Measurements from ENCODE around the gene PDE1C.

PDE1C gene

DNA sequence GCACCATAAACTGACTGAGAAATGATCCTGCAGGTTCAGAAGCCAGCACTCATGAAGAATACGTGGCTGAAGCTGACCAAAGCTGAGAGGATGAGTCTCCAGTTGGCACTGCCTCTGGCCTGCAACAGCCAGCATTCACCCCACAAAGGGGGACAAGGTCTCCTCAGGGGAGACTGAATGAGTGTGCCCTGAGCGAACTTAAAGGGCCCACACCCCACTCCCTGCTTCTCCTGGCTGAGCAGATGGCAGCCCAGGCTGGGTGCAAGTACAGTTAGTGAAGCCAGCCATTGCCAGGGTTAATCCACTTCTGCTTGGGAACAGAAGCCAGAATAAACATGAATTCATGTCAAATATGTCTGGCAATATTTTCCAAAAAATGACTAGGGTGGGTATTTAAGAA lies 285.1 kb downstream of the PDE1C start:
- TF ChIP-seq, protein P1, sequence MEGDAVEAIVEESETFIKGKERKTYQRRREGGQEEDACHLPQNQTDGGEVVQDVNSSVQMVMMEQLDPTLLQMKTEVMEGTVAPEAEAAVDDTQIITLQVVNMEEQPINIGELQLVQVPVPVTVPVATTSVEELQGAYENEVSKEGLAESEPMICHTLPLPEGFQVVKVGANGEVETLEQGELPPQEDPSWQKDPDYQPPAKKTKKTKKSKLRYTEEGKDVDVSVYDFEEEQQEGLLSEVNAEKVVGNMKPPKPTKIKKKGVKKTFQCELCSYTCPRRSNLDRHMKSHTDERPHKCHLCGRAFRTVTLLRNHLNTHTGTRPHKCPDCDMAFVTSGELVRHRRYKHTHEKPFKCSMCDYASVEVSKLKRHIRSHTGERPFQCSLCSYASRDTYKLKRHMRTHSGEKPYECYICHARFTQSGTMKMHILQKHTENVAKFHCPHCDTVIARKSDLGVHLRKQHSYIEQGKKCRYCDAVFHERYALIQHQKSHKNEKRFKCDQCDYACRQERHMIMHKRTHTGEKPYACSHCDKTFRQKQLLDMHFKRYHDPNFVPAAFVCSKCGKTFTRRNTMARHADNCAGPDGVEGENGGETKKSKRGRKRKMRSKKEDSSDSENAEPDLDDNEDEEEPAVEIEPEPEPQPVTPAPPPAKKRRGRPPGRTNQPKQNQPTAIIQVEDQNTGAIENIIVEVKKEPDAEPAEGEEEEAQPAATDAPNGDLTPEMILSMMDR (IDR thresholded peaks at IDR 0.05; ENCODE audit: low read depth, low read length), result no peak
- no peak overlapping the region for H3K4me3 ChIP-seq (ENCODE audit: low read depth, low read length)

GRCh38 chr7:31783221-31783620 lies 287.0 kb downstream of the PDE1C start:
- TF ChIP-seq, protein P1 (IDR thresholded peaks at IDR 0.05; ENCODE audit: low read depth, low read length), result no peak
- no peak overlapping the region for H3K4me3 ChIP-seq (ENCODE audit: low read depth, low read length)

DNA sequence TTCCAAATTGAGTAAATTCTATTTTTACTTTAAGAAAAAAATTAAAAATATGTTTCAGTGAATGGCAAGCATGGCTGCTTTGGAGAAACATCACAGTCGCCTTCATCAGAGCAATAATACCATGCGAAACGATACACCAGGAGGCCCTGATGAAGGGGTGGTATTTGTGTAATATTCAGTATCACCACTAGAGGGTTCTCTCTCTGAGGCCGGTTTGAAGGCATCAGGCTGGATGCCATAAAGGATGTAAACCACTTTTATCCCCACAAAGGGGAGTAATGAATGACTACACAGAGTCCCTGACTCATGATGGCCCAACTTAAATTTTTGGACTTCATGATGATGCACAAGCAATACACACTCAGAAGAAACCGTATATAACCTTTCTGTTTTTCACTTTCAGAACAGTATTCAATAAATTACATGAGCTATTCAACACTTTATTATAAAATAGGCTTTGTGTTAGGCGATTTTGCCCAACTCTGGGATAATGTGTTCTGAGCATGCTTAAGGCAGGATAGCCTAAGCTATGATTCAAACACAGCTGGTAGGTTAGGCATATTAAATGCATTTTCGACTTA lies 287.7 kb downstream of the PDE1C start:
- H3K4me3 ChIP-seq (ENCODE audit: low read depth, low read length), result no peak overlapping the region
- TF ChIP-seq, protein P1 (IDR thresholded peaks at IDR 0.05; ENCODE audit: low read depth, low read length), result peak; percentile 43

DNA sequence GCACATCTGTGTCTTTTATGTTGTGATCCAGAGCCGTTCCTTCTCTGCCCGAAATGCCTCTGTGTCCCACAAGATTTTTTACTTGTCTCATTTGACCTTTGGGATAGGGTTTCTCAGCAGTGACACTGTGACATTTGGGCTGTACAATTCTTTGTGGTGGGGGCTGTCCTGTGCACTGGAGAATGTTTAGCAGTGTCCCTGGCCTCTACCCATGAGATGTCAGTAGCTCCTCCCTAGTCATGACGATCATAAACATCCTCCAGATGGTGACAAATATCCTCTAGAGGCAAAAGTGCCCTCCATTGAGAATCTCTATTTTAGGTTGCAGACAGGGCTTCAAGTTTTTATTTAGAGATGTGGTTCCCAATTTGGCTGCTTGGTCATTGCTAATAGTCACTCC lies 291.9 kb downstream of the PDE1C start:
- no peak overlapping the region for H3K4me3 ChIP-seq (ENCODE audit: low read depth, low read length)
- TF ChIP-seq, protein P1 (IDR thresholded peaks at IDR 0.05; ENCODE audit: low read depth, low read length), result no peak

- TF ChIP-seq, protein P1 (IDR thresholded peaks at IDR 0.05; ENCODE audit: low read depth, low read length), result no peak
- no peak overlapping the region for H3K4me3 ChIP-seq (ENCODE audit: low read depth, low read length)
These were observed 293.6 kb downstream of the PDE1C start for GRCh38 chr7:31776616-31777015.

DNA sequence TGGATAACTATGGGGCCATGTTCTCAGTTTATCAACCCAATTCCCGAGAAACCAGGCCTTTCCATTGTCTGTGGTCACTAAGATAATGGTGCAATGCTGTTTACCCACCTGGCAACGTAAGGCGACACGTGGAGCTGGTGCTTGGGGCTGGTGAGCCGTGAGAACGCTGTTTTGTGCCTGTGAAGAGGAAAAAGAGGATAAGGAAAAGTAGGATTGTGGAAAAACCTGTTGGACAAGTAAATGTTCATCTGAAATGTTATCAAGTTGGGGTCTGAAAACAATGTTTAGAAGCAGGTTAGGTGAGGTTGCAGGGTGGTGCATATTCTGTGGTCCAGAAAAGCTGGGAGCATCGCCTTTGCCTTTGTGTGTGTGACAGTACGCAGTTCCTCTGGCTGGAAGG lies 294.7 kb downstream of the PDE1C start:
- H3K4me3 ChIP-seq (ENCODE audit: low read depth, low read length), result no peak overlapping the region
- TF ChIP-seq, protein P1 (IDR thresholded peaks at IDR 0.05; ENCODE audit: low read depth, low read length), result no peak

DNA sequence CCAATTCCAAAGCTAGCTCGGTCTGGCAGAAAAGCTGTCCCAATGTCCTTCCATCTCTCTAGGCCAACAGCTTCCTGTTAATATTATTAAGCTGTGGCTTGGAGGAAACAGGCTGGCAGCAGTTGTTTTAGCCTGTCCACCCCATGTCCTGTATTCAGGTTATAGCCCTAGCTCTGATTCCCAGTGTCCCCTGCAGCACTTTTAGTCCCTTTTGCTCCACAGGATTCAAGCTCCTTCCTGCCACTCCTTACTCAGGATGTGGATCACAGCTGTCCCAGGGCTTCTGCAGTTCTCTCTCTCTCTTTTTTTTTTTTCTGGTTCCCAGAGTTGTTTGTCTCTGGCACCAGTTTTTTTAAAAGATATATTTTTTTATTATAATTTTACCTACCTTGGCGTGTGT lies 298.0 kb downstream of the PDE1C start:
- TF ChIP-seq, protein P1 (IDR thresholded peaks at IDR 0.05; ENCODE audit: low read depth, low read length), result no peak
- H3K4me3 ChIP-seq (ENCODE audit: low read depth, low read length), result no peak overlapping the region
